Retina (tissue), 1 donor: ENCODE results near the gene ELOVL7.
"Not testable (repeated sequence)": the region's sequence is repeated elsewhere in the genome, so short reads cannot be mapped to it uniquely, and the experiment has no call there.

Source experiments
- DNase-seq: peaks from one replicate; pipeline ENCODE4 v3.0.0-alpha.2; 2016

ELOVL7 gene

DNA sequence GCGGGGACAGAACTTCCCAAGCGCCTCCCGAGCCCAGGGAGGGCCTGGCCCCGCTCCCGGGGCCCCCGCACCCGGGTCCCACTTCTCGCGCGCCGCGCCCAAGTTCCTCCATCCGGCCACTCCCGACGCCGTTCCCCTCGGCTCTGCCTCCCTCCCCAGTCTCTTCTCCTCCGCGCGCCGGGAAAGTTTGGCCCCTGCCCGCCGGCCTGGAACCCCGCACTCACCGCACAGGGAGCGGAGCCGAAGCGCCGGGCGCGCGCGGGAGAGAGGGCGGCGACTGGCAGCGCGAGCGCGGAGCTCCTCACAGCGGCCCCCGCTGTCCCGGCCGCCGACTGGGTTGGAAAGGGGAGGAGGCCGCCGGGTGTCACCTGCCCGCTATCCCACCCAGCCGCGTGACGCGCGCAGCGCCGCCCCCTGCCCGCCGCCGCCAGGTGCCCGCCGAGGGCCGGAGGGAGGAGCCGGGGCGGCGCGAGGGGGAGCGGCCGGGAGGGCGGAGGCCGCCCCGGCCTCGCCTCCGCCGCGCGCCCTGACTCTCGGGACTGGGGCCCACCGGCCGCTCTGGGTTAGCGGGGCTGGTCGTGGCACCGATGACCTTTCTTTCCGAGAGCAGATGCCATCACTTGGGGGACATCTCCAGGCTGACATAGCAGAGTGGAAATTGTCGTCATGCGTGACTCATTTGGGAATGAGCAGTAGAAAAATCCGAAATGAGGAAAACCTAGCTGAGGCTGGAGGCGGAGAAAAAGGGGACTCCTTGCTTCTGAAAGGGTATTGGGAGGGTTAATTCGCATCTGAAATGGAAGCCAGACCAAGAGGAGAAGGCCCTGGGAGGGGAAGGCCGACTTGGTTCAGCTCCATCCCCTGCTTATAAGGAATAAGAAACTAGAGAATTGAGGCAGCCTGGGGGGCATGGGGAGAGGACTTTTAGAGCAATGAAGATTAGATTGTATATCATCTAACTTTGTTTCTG lies at the start of gene ELOVL7:
ELOVL7 (minus strand) TSS at position 334 of the 970 bp plus-strand sequence. CDS start 56,872 bp downstream, outside the sequence.
- peak; percentile 42 for DNase-seq

DNA sequence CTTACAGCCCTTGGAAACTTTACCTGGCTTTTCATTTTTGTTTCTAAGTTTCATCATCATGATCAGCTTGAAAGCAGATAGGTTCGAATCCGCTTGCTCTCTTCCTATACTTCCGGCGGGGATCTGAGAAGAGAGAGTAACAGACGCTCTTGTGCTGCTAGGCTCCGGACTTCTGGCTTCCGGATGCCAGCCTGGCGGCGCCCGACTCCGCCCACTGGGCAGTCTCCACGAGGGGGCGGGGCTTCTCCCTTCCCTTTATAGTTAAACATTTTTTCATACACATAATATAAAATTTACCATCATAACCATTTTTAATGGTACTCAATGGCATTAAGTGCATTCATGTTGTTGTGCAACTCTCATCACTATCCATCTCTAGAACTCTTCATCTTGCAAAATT lies 49.5 kb upstream of the ELOVL7 start:
- no peak for DNase-seq

DNA sequence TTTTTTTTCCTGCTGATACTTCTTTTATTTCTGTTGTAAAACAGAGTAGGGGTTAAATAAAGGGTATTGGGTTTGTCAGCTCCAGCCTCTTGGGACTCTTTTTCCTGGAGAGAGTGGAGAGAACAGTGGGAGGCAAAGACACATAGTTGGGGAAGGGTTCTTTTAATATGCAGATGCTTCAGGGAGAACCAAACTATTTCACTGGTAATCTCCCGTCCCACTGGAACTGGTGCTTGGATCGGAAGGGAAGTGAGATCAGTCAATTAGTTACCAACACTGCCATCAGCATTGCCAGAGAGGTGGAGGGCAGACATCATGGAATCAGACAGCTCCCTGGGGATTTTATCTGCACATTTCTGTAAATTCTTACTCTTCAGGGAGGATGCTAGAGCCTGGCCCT lies 47.6 kb upstream of the ELOVL7 start:
- no peak for DNase-seq

DNA sequence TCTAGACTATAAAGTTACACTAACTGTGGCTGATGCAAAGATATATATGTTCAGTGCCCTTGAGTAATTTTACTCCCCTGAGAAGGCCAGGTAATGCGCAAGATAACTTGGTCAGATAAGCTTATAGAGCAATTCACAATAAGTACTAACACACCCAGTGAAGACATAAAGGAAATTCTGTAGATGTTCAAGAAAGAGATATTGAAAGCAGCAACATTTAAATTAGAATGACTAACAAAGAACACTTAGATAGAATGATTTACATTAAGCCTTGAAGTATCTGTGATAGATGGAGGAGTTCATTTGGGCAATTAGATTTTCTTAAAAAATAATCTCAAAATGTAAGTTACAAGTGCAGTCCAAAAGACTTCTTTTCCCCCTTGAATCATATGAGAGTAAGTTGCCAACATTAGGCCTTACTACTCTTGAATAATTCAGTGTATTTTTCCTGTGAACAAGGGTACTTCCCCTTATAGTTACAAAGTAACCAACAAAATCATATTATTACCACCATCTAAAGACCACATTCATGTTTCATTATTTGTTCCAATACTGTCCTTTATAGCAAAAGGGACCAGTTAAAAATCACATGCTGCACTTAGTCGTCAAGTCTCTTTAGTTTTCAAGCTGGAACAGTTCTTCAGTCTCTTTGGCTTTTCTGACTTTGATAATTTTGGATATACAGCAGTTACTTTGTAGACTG lies 44.4 kb upstream of the ELOVL7 start:
- DNase-seq, result no peak

DNA sequence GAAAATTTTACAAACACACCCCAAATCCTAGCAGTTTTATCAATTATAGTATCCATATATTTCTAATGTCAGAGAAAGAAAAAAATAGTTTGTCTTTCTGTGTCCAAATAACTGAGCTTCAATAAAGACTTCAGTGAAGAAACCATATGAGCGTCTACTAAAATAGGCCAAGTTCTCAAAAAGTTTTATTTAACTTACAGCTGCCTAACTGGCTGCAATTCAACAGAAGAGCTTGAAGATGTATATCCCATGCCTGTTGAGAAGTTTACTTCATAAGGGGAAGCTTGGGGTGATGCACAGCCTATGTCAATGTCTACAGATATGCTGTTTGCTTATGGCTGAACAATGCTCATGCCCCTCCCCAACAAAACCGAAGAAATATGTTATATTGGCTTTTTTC lies 43.7 kb upstream of the ELOVL7 start:
- DNase-seq, result no peak

- no peak for DNase-seq
Measured at GRCh38 chr5:60887096-60887495, 43.0 kb upstream of the ELOVL7 start.

DNA sequence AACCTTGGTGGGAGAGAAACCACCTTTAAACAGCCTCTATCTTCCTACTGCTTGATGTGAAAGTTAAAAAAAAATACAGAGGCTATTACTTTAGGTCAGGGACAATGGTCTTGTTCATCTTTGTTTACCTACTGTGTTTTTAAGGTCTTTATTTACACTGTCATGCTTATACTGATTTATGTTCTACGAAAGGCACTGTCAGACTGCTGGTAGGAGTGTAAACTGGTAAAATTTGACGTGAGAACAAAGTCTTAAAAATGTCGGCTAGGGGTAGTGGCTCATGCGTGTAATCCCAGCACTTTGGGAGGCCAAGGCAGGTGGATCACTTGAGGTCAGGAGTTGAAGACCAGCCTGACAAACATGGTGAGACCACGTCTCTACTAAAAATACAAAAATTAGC lies 42.1 kb upstream of the ELOVL7 start:
- no peak for DNase-seq

- DNase-seq, result no peak
Measured at GRCh38 chr5:60883229-60883628, 39.2 kb upstream of the ELOVL7 start.

- no peak for DNase-seq
Measured at GRCh38 chr5:60872892-60873291, 28.8 kb upstream of the ELOVL7 start.

- no peak for DNase-seq
Measured at GRCh38 chr5:60870857-60871256, 26.8 kb upstream of the ELOVL7 start.

- DNase-seq, result not testable (repeated sequence)
Measured at GRCh38 chr5:60860572-60860971, 16.5 kb upstream of the ELOVL7 start.

GRCh38 chr5:60856066-60856465 lies 12.0 kb upstream of the ELOVL7 start:
- no peak for DNase-seq

GRCh38 chr5:60852940-60853339 lies 8.9 kb upstream of the ELOVL7 start:
- no peak for DNase-seq

GRCh38 chr5:60852317-60852716 lies 8.2 kb upstream of the ELOVL7 start:
- no peak for DNase-seq

DNA sequence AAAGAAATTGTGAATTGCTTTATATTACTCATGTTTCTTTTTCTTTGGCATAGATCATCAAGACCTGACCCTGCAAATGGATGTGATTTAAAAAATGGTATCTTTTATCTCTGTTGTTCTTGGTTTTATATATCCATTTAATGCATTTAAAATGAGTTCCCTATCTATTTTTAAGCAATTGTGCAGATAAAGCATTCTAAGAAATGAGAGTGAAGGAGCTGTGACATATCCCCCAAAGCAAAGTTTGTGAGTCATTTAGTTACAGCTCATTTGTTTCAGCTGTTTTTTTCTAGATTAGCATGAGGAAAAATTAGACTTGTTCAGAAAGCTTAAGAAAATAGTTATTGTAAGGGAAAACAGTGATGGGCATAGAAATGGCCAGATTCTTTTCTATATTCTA lies 7.6 kb upstream of the ELOVL7 start:
- DNase-seq, result no peak

DNA sequence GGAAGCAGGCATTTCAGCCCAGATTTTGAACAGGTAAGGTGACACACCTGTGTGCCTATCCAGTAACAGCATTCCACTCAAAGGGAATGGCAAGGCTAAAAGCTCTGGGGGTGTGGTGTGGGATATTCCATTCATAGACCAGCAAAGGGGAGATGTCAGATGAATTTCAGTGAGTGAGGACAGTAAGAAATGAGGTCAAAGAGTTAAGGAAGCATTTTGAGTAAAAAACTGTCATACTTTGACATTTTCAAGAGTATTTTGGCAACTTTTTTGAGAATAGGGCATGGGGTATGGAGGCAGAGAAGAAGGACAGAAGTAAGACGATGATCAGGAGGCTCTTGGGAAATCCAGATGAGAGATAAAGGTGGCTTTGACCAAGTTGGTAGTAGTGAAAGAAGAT lies 2.2 kb upstream of the ELOVL7 start:
- DNase-seq, result no peak

GRCh38 chr5:60843386-60843935 lies 608 bp downstream of the ELOVL7 start:
- DNase-seq, result peak; percentile 71

DNA sequence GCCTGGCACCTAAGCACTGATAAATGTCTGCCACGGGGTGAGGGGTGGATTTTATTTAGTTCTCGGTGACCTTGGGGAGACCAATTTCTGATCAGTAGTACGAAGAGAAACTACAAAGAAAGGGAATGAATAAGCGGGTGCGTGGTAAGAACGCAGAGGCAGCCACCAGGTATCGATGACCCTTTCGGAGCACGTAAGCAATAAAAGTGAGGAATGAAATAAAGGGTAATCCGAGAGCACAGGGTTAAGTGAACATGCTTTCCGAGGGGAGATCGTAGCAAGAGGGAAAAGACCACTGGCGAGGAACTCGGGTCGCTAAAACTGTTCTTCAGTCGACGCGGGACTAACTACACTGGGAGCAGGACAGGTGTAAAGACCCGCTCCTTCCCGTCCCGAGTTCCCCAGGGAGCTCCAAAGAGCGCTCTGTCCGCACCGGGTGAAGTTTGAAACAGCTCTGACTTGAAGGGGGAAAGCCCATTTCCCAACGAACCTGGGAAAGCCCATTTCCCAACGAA lies 1.1 kb downstream of the ELOVL7 start:
- no peak for DNase-seq

GRCh38 chr5:60841361-60841760 lies 2.7 kb downstream of the ELOVL7 start:
- no peak for DNase-seq

DNA sequence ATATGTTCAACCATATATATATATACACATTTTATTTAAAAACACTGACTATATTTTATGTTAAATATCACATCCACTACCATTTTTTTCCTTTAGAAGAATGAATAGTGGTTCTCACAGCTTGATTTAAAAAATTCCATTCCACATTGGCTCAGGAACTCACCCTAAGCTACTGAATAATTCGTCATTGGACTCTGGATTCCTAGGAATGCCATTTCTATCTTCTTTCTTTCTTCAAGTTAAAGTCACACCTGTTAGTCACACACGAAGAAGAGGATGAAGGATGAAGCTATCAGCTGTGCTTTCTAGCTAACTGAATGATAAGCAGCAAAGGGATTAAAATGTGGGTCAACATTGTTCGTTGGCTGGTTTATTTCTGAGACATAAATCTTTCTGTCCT lies 7.9 kb downstream of the ELOVL7 start:
- no peak for DNase-seq

DNA sequence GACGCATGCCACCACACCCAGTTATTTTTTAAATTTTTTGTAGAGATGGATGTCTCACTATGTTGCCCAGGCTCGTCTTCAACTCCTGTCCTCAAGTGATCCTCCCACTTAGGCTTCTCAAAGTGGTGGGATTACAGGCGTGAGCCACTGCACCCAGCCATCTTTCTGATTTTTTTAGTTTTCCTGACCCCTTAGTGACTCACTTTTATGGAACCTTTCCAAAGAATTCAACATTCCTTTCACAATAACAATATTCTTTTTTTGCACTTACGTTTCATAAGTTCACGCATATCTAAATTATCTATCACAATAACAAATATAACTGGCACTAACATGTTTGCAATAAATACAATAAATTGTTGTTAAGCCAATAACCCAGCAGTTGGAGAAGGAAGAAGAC lies 8.5 kb downstream of the ELOVL7 start:
- no peak for DNase-seq

- DNase-seq, result no peak
Measured at GRCh38 chr5:60833520-60833919, 10.5 kb downstream of the ELOVL7 start.

DNA sequence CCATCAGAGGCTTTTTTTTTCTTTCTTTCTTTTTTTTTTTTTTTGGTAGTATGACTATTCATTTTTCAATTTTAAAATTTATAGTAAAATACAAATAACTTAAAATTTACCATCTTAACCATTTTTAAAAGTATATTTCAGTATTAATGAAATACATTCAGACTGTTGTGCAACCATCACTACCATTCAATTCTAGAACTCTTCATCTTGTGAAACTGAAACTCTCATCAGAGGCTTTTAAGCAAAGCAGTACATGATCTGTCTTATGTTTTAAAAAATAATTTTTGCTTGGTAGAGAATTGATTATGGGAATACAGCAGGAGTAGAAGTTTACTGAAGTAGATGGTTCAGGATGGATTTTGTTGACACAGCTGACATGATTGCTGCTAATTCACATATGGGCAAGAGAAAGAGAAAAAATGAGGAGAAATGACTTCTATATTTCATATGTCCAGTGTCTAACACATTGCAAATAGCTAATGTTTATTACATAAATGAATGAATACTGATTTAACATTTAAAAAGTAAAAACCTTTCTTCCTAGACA lies 13.4 kb downstream of the ELOVL7 start:
- no peak for DNase-seq
